ELF-1 (cell line): Measurements from ENCODE around the gene UVSSA.
A peak's percentile ranks its signal among the peaks of the same experiment; 100 is the strongest.

ENCODE experiments used
- DNase-seq: peaks from one replicate; pipeline ENCODE4 v3.0.0-alpha.2; 2016; ENCODE audit warnings: low read depth, low spot score

Gene UVSSA

DNA sequence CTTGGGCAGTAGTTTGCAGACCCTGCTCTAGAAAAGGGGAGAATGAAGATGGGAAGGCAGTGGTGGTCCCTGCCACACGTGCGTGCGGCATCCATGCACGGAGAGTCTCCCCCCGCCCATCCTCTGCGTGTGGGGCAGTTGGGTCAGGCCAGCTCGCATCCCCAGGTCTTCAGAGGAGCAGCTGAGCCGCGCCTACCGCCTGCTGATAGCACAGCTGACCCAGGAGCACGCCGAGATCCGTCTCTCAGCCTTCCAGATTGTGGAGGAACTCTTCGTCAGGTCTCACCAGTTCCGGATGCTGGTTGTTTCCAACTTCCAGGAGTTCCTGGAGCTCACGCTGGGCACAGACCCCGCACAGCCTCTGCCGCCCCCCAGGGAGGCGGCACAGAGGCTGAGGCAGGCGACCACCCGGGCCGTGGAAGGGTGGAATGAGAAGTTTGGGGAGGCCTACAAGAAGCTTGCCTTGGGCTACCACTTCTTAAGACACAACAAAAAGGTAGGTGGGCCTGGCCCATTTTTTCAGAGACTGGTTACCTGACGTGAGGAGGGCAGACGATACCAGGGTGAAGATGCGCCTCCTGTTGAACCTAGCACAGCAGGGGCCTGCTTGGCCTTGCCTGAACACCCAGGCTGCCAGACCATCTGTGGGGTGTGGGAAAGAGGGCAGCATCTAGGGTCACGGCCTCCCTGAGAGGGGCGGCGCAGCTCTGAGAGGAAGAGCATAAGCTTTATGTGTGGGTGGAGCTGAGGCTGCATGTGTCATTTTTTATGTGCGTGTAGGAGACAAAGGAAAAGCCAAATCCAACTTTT is 2.6 kb downstream of the UVSSA start:
- DNase-seq = no peak

DNA sequence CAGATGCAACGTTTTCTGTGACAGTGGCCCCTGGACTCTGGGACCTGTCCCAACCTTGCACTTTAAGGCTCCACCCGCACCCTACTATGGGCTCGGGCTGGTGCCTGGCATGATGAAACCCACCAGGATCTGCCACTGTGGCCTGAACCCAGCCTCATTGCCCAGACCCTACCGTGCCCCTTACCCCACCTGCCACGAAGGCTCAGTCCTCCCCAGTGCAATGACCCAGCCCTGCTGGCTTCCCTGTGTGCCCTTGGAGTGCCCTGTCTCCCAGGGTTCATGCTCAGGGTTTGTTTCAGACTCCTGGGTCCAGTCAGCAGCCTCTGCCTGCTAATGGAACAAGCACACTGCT is 3.1 kb downstream of the UVSSA start:
- DNase-seq = no peak

DNA sequence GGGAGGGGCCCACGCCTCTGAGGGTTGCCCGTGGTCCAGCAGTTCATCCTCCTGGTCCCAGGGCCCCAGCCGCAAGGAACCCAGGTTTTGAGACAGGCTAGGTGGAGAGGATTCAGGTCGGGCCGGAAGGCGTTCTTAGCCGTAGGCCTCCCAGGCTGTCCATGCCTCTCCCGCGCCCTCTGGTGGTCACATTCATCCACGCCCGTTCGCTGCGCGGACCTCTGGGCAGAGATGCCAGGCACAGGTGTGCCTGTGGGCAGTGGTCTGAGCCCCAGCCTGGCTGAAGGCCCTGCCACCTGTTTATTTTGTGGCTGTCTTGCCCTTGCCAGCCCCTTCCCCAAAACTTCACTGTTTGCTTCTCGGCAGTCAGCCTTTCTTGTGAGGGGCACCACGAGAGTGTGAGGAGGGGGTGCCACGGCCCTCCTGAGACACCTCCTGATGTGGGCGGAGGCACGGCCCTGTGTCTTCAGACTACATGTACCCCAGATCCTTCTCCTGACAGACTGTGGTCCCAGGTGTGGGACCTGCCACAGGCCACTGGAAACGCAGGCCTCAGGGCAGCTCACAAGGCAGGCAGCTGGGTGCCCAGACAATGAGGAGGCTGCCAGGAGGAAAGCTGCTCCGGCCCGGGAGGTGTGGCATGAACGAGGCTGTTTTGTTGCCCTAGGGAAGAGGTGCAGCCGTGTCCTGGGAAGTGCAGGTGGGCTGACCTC is 5.0 kb downstream of the UVSSA start:
- peak; percentile 88 for DNase-seq

DNA sequence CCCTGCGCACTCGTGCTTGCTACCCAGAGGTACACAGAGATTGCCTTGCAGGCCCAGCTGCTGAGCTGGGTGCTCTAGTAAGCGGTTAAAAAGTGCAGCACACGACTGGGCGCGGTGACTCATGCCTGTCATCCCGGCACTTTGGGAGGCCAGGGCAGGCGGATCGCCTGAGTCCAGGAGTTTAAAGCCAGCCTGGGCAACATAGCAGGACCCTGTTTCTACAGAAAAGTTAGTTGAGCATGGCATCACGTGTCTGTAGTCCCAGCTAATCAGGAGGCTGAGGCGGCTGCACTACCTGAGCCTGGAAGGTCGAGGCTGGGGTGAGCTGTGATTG is 5.5 kb downstream of the UVSSA start:
- no peak for DNase-seq

DNA sequence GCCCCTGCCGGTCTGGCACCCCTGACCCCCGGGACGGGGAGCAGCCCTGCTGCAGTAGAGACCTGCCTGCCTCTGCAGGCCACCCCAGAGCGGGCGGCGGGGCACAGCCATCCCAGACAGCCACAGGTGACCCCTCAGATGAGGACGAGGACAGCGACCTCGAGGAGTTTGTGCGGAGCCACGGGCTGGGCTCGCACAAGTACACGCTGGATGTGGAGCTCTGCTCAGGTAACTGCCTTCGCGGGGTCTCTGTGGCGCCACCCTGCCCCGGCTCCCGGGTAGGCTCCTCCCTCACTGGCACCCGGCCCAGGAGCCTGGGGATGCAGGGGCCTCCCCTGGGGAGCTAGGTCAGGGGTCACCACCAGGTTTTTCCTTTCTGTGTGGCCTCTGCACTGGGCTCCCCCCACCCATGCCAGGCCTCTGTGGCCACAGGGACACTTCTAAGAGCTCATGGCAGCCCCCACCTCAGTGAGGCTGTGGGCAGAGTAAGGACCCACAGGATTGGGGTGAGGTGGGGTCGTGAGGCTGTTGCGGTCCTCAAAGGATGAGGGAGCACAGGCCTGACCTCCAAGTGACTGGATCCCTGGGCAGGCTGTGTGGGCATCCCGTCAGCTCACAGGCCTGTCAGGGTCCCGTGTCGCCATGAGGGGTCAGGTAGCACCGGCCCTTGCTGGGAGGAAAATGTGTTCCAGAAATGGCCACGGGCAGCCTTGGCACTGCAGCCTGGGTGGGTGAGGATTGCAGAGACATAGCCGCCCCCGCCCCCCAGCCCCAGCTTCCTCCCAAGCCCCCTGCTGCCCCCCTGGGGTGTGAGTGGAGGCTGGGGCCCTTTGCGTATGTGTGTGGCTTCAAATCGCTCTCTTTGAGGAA is 6.4 kb downstream of the UVSSA start:
- no peak for DNase-seq

DNA sequence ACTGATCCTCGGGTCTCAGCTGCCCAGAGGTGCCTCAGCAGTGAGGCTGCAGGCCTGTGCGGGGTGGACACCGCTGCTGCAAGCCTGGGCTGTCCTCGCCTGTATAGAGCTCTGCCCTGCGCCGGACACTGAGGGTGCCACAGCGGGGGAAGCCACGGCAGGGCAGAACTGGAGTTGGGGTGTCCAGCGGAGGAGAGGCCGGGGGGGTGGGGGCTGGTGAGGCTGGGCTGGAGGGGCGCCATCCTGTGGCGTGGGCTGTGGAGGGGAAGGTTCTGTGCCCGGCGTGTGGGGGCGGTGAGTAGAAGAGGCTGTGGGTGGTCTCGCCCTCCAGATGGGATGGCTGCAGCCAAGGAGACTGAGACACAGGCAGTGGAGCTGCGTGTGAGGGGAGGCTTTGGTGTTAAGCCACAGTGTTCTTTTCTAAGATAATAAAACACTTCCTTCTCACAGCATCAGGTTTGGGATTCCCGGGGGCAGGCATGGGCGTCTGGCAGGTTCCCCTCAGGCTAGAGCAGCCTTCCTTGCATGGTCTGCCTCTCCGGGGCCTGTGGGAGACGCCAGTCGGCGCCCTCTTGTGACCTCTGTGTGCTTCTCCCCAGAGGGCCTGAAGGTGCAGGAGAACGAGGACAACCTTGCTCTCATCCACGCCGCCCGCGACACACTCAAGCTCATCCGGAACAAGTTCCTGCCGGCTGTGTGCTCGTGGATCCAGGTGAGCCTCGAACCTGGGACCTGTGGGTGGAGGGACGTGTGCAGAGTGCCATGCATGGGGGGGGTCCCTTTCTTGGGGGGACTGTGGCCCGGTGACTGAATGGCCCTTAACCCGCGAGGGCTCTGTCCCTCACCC is 7.4 kb downstream of the UVSSA start:
- DNase-seq = peak; percentile 48

DNA sequence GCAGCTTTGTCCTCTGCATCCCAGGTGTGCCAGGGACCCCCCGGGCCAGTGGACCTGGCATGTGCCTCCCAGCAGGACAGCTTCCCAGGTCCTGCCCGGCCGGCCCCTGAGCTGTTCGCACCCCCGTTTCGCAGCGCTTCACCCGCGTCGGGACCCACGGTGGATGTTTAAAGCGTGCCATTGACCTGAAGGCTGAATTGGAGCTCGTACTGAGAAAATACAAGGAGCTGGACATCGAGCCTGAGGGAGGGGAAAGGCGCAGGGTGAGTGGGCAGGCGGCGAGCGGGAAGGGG is 7.9 kb downstream of the UVSSA start:
- DNase-seq = no peak

DNA sequence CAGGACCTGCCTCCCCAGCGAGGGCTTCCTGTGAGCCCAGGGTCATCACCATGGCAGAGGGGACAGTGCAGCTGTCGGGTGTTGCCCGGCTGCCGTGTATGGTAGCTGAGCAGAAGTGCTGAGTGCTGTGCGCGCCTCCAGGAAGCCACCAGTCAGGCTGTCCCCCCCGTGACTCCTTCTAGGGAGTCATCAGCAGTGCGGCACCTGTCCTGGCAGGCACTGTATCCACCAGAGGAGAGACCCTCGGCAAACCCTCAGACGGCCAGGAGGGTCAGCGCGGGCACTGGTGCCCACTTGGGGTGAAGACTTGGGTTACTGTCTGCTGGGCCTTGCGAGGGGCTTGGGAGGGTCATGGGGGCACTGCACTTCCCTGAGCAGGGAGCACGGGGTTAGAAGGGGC is 8.4 kb downstream of the UVSSA start:
- no peak for DNase-seq

DNA sequence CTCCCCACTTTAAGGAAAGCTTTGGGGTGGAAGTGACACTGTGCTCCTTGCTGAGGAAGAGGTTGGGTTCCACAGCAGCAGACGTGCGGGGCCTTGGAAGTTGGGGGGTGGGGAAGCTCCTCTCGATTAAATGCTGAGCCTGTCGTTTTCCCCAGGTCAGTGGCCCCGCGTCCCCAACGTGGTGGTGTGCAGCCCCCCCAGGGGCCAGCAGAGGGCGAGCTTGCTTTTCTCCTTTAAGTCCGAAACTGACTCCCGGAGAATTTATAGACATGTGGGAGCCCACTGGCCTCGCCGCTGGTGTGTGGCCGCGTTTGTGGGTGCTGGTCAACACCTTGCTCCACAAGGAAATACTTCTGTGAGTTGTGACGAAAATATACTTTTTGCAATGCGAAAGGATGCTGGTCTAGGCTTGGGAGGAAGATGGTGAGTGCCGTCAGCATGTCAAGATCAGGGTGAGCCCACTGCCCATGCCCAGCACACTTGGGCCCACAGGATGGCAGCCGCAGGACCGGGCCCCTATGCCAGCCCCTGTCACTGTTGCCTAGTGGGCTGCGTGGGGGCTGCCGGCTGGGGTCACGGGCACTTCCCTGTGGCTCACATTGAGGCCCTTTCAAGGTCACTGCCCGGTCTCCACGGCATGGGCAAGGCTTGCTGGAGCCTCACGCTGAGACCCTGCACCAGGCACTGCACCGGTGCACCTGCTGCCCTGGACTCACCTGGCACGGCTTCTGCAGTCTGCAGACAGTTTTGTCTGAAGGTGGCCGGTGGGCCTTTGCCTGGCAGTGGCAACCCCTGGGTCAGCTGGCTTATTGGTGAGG is 9.4 kb downstream of the UVSSA start:
- peak; percentile 76 for DNase-seq

DNA sequence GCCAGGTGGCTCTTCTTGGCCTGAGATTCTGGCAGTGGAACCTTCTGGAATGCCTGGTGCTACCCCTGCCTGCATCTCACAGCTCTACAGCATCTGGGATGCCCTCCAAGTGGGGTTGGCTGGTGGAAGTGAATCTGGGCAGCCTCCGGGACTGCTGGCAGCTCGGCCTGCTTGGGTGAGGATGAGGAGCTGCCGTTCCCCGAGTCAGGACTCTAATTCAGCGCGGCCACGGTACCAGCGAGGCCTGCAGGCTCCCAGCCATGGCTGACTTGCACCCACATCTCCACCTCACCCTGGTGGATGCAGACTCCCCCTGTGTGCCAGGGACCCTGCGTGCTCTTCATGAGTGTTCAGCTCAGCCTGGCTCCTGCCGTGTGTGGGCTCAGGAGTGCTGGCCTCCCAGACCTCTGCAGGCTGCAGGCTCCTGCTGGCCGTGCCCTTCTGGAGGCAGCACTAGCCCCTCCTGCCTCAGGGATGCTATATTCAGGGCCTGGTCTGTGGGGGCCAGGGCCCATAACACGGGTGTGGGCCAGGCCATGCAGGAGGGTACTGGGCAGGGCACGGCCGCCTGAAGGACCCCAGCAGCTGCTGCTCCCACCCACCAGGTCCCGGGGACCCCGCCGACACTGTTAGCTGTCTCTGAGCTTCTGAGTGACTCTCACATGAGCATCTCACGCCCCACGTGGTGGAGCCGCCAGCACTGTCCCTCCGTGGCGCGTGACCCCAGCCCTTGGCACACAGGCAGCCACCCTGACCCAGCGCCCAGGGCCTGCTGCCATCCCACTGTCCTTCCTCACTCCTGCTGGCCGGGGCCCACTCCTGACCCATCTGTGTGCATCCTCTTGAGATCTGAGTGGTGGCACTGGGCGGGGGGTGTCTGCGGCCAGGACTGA is 10.6 kb downstream of the UVSSA start:
- DNase-seq = no peak

DNA sequence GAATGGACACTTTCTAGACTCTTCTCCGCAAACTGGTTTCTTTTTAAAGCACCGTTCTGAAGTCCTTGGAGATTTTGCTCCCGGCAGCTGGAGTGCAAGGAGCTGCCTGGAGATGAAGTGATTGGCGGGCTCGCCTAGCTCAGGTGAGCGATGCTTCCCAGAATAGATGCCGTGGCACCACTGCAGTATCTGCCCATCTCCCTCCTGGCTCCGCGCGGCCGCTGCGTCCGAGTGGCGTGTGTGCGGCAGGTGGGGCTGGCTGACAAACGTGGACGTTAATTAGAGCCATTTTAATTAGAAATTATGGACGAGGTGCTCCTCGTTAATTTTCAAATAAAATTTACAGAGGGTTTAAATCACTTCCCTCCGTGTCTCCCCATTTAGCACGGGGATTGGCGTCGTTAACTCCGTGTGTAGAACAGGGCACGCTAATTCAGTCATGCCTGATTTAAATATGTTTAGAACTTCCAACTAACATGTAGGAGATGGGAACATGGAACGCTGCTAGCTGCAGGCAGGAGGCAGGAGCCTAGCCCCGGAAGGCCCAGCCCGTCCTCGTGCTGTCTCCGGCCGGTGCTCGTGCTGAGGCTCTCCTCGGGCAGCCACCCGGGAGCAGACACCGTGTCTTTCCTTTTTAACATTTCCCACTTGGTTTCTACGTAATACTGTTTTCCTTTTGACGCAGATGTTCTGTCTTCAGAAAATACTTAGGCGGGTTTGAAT is 11.6 kb downstream of the UVSSA start:
- DNase-seq = no peak

DNA sequence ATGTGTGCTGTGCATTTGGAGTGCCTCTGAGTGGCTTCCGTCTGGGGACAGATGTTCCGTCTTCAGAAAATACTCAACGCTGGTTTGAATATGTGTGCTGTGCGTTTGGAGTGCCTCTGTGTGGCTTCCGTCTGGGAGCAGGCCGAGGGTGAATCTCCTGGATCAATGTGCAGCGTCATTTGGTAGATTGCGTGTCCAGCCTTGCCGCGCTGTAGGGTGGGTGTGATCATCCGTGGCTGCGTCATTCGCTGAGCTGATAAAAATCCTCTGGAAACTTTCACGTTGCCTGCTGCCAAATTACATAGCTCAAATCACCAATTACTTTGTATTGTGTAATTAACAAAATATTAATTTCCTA is 12.1 kb downstream of the UVSSA start:
- no peak for DNase-seq

DNA sequence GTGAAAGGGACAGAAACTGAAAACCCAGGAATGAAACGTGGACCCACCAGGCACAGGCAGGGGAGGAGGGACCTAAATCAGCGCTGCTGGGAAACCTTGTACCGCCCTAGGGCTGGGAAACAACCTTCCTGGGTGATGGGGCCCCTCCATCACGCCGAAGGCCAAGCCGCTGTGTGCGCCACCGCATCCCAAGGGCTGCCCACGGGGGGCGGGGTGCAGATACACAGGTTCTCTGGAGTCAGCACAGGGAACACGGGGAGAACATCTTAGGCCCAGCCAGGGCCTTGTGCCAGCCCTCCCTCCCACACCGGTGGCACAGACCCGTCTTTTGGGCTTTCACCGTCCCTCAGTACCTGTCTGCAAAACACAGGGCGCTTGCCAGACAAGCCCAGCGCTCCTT is 13.0 kb downstream of the UVSSA start:
- no peak for DNase-seq

DNA sequence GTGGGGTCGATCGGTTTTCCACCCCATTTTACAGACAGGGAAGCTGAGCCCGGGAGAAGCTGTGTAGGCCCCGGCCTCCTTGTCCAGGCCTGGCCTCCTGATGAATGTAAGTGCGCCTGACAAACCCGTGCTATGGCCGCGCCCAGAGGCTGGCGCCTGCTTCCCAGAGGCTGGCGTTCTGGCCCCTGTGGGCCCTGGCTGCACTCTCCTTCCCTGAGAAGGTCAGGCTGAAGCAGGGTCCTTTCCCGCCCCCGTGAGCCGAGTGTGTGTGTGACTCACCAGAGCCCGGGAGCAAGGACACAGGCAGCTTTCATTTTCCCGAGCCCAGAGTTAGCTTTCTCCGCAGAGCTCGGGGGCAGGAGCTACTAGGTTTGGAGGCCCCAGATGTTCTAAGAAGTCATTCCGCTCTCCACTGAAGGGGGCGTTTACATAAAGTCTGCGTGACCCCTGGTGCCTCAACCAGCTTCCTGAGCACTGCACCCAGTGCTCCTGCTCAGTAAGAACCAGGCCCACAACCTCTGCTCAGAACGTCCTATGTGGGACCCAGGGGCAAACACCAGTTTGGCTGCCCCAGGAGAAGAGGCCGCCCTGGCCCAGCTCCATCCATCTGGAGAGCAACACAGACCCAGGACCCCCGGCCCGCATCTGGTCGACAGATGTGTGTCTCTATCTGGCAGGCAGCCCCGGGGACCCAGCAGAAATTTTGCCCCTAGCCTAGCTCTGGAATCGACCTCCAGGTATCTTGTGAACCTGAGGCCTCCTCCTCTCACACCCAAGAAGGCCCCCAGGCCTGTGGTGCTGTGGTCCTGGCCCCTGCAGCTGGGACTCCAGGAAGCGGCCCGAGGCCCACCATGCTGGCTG is 13.6 kb downstream of the UVSSA start:
- DNase-seq = peak; percentile 30

DNA sequence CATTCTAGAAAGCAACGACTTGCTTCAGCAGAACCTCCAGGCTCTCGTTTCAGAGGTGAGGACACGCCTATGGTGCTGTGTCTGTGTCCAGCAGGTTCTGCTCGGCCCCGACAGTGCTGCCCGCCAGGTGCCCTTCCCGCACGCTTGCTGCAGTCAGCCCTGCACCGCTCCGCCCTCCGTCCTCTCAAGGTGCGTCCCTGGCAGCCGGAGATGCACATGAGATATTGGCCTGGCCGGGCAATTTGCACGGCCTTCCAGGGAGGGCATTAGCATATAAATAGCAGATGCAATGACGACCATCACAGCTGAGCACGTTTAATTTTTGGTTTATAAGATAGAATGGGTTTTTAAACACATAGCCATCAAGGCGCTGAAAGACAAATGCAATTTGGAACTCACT is 14.4 kb downstream of the UVSSA start:
- no peak for DNase-seq

DNA sequence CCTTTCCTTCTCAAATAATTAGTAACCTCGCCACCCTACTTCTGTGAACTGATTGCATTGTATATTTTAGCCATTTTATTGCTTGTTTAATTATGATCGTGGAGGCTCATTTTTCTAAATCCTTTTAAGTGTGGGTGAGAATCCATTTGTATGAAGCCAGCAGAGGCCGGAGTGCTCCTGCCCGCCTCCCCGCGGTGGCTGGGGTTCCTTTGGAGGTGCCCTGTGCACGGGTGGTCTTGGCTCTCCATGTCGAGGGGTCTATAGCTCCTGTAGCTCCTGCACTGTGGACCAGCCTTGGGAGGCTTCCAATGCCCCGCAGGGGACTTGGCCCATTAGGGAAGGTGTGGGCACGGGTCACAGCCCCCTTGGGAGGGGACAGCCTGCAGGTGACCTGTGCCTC is 15.0 kb downstream of the UVSSA start:
- no peak for DNase-seq

DNA sequence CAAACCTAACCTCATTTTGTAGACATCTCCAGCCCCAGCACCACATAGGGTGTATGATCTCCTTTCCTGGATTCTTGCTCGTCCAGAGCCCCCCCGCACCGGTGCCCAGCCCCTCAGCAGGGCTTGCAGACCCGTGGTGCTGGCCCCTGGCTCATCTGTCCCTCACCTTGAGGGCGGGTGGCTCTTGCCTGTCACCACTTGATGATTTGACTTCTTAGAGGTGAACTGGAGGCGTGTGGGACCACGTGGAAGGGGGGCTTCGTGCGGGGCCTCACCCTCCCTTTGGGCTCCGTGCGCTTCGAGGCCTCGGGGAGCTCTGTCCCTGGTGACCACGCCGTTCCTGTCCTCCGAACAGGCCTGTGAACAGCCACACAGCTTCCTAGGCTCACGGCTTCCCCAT is 15.5 kb downstream of the UVSSA start:
- DNase-seq = no peak

DNA sequence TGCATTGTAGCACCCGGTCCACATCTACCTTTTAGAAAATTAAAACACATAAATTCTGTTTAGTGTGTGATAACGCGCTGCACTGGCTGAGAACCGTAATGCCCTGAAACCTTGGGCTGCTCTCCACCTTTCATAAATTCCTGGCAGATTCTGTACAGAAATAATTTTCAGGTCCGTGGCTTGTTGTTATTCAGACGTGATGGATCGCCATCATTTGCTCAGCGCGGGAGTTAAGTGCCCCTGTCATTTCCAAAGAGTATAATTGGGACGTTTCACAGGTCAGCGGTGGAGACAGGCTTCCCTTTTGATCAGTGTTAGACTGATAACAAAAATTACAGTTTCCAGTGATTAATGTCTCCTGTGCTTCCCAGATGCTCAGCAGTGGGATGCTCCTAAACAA is 16.5 kb downstream of the UVSSA start:
- no peak for DNase-seq
